ENCODE results near the gene SNRPD3.

- TF ChIP-seq CTCF (IDR thresholded peaks at IDR 0.05; ENCODE audit: borderline replicate concordance, extremely low read depth, low read length, poor library complexity, severe bottlenecking) (no peak), EZH2 (IDR thresholded peaks at IDR 0.05; ENCODE audit: borderline replicate concordance, low read depth, low read length, severe bottlenecking) (no peak)
Measured at GRCh38 chr22:24542641-24543040, 13.2 kb upstream of the SNRPD3 start.

Data from DND-41 (cell line).